GM18502 (cell line): ENCODE results near the gene SCAANT1.
A peak's percentile ranks its signal among the peaks of the same experiment; 100 is the strongest.

Experiments
- ATAC-seq: cut with Tn5 transposase; IDR thresholded peaks from one replicate; pipeline ENCODE4 v1.9.1; 2021; ENCODE audit warnings: mild to moderate bottlenecking; ENCODE audit not compliant: unreplicated experiment, poor library complexity

SCAANT1 gene

DNA sequence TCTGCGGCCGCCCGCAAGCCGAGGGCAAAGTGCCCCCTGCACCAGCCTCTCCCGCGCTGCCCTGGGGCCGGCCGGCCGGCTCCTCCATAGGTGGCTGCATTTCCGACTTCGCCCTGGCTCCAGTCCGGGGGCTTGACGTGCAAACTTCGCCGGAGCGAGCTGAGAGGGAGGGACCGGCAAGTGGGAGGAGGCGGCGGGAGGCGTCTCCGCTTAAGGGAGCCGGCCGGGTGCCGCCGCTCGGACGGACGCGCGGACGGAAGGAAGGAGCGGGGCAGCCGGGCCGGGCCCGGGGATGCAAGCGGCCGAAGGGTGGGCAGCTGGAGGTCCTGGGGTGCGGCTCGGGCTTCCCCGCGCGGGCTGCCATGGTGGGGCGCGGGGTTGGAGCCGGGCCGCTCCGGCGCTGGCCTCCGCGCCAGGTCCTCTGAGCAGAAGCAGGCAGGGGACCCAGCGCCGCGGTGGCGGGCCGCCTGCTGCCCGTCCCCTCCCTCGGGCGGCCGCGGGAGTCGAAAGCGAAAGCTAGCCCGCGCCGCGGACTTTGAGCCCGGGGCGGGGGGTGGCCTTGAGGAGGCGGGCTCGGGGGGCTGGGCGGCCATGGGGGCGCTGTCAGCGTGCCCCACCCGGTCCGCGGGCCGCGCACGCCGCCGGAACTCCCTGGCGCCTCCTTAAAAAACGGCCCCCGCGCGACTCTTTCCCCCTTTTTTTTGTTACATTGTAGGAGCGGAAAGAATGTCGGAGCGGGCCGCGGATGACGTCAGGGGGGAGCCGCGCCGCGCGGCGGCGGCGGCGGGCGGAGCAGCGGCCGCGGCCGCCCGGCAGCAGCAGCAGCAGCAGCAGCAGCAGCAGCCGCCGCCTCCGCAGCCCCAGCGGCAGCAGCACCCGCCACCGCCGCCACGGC is at the start of gene SCAANT1:
TSS of gene SCAANT1 (minus strand) at position 511 of the 895 bp plus-strand sequence.
- peak; percentile 78 for ATAC-seq

GRCh38 chr3:63961891-63962290 is 49.7 kb upstream of the SCAANT1 start:
- ATAC-seq, result peak; percentile 88

- no peak for ATAC-seq
Observed at GRCh38 chr3:63960048-63960711, 48.0 kb upstream of the SCAANT1 start.

GRCh38 chr3:63959146-63959545 is 47.0 kb upstream of the SCAANT1 start:
- ATAC-seq, result no peak

- no peak for ATAC-seq
Observed at GRCh38 chr3:63955830-63956545, 43.8 kb upstream of the SCAANT1 start.

GRCh38 chr3:63955036-63955650 is 43.0 kb upstream of the SCAANT1 start:
- ATAC-seq, result no peak

GRCh38 chr3:63954182-63954581 is 42.0 kb upstream of the SCAANT1 start:
- ATAC-seq, result no peak

DNA sequence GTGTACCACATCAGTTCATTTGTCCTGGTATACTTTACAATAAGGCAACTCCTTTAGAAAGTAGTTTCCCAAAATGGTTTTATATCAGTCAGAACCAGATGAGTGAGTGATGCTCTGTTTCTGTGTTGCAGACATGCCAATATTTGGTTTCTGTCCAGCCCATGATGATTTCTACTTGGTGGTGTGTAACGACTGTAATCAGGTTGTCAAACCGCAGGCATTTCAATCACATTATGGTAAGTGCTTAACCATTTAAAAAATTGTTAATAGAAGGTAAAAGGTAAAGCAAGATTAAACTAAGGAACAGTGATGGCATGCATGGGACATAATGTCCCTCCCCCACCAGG is 40.0 kb upstream of the SCAANT1 start:
- ATAC-seq, result no peak

DNA sequence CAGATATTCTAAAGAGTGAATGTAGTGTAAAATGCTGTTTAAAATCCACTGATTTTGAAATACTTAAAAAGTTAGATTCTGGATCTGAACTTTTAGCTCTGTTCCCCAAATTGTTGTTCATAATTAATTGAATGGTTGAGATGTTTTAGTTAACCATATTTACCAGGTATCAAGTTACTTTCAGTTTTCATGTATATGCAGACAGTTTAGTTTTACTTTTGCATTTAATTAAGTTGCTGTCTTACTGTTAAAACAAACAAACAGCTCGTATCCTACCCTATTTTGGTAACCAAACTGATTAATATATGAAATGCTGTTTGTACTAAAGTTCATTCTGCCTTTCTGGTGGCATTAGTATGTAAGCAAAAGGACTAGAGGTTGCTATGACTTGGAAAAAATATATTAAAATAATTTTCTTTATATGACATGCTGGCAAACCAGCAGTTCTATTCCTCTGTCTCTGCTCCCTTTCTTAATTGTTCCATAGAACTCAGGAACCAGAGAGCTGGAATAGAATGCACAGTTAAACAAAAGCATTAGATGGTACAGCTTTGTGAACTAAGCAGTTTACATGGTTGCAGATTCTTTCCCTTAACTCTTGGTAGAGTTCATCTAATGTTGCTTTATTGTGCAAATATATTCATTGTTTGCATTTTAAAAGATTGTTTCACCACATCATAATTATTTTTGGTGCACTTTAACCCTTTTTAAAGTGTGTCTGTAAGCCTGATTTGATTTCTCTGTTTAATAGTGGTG is 39.5 kb upstream of the SCAANT1 start:
- ATAC-seq, result peak; percentile 62

GRCh38 chr3:63950698-63951097 is 38.5 kb upstream of the SCAANT1 start:
- ATAC-seq, result no peak

GRCh38 chr3:63949005-63949404 is 36.8 kb upstream of the SCAANT1 start:
- no peak for ATAC-seq

- ATAC-seq, result no peak
Observed at GRCh38 chr3:63947594-63947993, 35.4 kb upstream of the SCAANT1 start.

DNA sequence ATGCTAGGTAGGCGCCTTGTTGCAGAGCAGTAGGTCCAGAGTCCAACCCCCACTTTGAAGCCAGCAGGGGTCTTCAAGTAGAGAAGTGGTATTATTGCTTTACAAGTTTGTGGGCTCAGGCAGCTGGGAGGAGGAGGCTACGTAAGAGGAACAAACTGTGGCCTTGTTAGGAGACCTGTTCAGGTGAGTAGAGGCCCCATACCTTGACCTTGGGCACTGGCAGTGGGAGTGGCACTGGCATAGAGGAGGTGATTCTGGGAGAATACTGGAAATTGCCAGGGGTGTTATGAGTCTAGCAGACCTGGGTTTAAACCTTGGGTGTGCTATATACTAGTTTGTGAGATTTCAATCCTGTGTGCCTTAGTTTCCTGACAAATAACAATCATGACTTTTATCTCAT is 34.6 kb upstream of the SCAANT1 start:
- ATAC-seq, result no peak

DNA sequence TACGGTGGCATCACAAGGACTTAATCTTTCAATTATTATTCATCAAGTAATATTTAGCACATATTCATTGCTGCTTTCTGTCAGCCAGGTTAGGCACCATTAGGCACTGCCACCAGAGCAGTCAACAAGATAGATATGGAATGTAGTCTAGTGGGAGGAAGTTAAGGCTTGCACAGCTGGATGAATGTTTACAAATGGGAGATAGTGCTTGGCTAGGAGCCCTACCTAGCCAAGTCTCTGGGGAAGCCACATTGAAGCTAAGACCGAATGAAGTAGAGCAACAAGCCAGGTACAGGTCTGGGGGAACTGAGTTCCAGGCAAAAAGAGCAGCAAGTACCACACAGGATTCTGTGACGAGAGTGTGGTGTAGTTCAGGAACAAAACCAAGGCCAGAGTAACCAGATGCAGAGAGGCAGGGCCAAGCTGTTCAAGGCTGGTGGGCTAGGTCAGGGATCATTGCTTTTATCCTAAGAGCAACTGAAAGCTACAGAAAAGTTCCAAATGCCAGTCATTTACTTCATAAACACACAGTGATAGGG is 33.4 kb upstream of the SCAANT1 start:
- ATAC-seq, result no peak

GRCh38 chr3:63943678-63944077 is 31.5 kb upstream of the SCAANT1 start:
- ATAC-seq, result no peak

- ATAC-seq, result no peak
Observed at GRCh38 chr3:63942528-63942927, 30.3 kb upstream of the SCAANT1 start.

- no peak for ATAC-seq
Observed at GRCh38 chr3:63940389-63940757, 28.2 kb upstream of the SCAANT1 start.

- peak; percentile 66 for ATAC-seq
Observed at GRCh38 chr3:63937661-63938651, 25.8 kb upstream of the SCAANT1 start.

GRCh38 chr3:63936925-63937324 is 24.7 kb upstream of the SCAANT1 start:
- no peak for ATAC-seq
